A673 (cell line): ENCODE results near the gene ADK. TPM values are rescaled to one million over a fixed set of nuclear protein-coding genes. Genes with fewer than 3 reads are reported as not detected.

Experiments used
- BruUV-seq: library from RNA; stranded (reverse); fragments of 400-500 nt; replicated peaks from 2 replicates; lab custom pipeline; 2021; lab: Mats Ljungman, UMichigan
- CTCF ChIA-PET: fragments of 300-600 bp; sonication (Branson Sonifier 250); formaldehyde crosslinking; loops from one replicate; lab custom pipeline; 2022; ENCODE audit warnings: antibody characterized with exemption; lab: Charles Lee
- POLR2A ChIA-PET: fragments of 300-600 bp; sonication (Branson Sonifier 250); formaldehyde crosslinking; loops from one replicate; lab custom pipeline; 2022; ENCODE audit warnings: antibody characterized with exemption; ENCODE audit not compliant: low non-redundant PET; lab: Charles Lee
- DNase-seq: peaks from one replicate; pipeline ENCODE4 v3.0.0-alpha.2; 2015; ENCODE audit warnings: low spot score
- H3K27ac ChIP-seq: fragments of 200-600 bp; sonication (generic); 2 replicates; pipeline ENCODE4 v1.5.1; 2016; ENCODE audit warnings: mixed run types, low read depth, mild to moderate bottlenecking, mixed read lengths, antibody characterized with exemption, low read length; ENCODE audit not compliant: poor library complexity, severe bottlenecking
- H3K27me3 ChIP-seq: fragments of 200-600 bp; sonication (generic); replicated peaks from 2 replicates; pipeline ENCODE4 v1.6.1; 2017; ENCODE audit warnings: mixed run types, low read depth, mild to moderate bottlenecking, mixed read lengths, antibody characterized with exemption, low read length; ENCODE audit not compliant: insufficient read depth, poor library complexity
- H3K36me3 ChIP-seq: fragments of 200-600 bp; sonication (generic); 2 replicates; pipeline ENCODE4 v1.6.1; 2016; ENCODE audit warnings: mixed run types, mild to moderate bottlenecking, mixed read lengths, antibody characterized with exemption, low read length; ENCODE audit not compliant: insufficient read depth, poor library complexity, severe bottlenecking
- H3K4me1 ChIP-seq: fragments of 200-600 bp; sonication (generic); 2 replicates; pipeline ENCODE4 v1.6.1; 2017; ENCODE audit warnings: mixed run types, mild to moderate bottlenecking, mixed read lengths, antibody characterized with exemption, low read length; ENCODE audit not compliant: insufficient read depth, poor library complexity, severe bottlenecking
- H3K4me3 ChIP-seq: fragments of 200-600 bp; sonication (generic); 2 replicates; pipeline ENCODE4 v1.5.1; 2016; ENCODE audit warnings: low read depth, mixed run types, mild to moderate bottlenecking, mixed read lengths, low read length; ENCODE audit not compliant: poor library complexity, severe bottlenecking
- H3K9me3 ChIP-seq: fragments of 200-600 bp; sonication (generic); 2 replicates; pipeline ENCODE4 v1.6.1; 2016; ENCODE audit warnings: mixed run types, low read depth, mild to moderate bottlenecking, mixed read lengths, antibody characterized with exemption, low read length; ENCODE audit not compliant: poor library complexity, severe bottlenecking
- CTCF ChIP-seq: fragments of 300-800, 200-600 bp; sonication (generic); conservative IDR thresholded peaks from 2 replicates; pipeline ENCODE4 v1.5.1; 2017; ENCODE audit warnings: low read depth, mild to moderate bottlenecking, antibody characterized with exemption, low read length, moderate library complexity, mixed read lengths
- EZH2 ChIP-seq: fragments of 200-600 bp; sonication (generic); IDR thresholded peaks from 2 replicates; pipeline ENCODE4 v1.6.1; 2017; ENCODE audit warnings: borderline replicate concordance, low read depth, mild to moderate bottlenecking, mixed read lengths, antibody characterized with exemption, low read length; ENCODE audit not compliant: poor library complexity, severe bottlenecking
- intact Hi-C: fragments of 100-400 bp; cut with micrococcal nuclease; formaldehyde crosslinking; loops from one replicate; pipeline ENCODE4 v1.10.0; 2022; ENCODE audit not compliant: unreplicated experiment
- total RNA-seq: library from RNA; stranded (reverse); gene quantifications from 2 replicates; pipeline ENCODE4 v1.2.3, GENCODE V29; 2021

The ADK gene
- total RNA-seq, 1 experiment from 2014 or later, result 49.0 TPM

GRCh38 chr10:74122060-74122459 is 29.0 kb upstream of the ADK start:
- Histone ChIP-seq H3K9me3 (no peaks in the 10 kb centered on the region), H3K27ac (no peak overlapping the region), H3K4me3 (no peak overlapping the region), H3K36me3 (peaks cover 98% of the 10 kb centered on the region), H3K4me1 (peaks cover 10% of the 10 kb centered on the region), H3K27me3 (no peaks in the 10 kb centered on the region)
- BruUV-seq, result no TSS peak
- intact Hi-C loops, result loop anchor here (10.0 kb wide), 2 partner anchors 113 to 1113 kb away; partner anchors contain the start of gene COMTD1
- TF ChIP-seq EZH2, result no peak
- TF ChIP-seq CTCF, result no peak
- DNase-seq, result no peak
- ChIA-PET POLR2A (no interaction called here), CTCF (interaction anchor here (1.8 kb wide), 1 partner anchor 236 kb away, joined by 5 read pairs; no protein-coding TSS in a partner anchor)

GRCh38 chr10:74123081-74123480 is 27.9 kb upstream of the ADK start:
- no peaks in the 10 kb centered on the region for H3K27me3 ChIP-seq
- H3K4me1 ChIP-seq, result peaks cover 10% of the 10 kb centered on the region
- BruUV-seq, result TSS peak; percentile 31
- intact Hi-C loops, result loop anchor here (10.0 kb wide), 2 partner anchors 112 to 1112 kb away; partner anchors contain the start of gene COMTD1
- H3K9me3 ChIP-seq, result no peaks in the 10 kb centered on the region
- DNase-seq, result no peak
- no peak overlapping the region for H3K27ac ChIP-seq
- CTCF ChIA-PET, result interaction anchor here (1.8 kb wide), 1 partner anchor 237 kb away, joined by 5 read pairs; no protein-coding TSS in a partner anchor
- H3K36me3 ChIP-seq, result peaks cover 95% of the 10 kb centered on the region
- TF ChIP-seq EZH2 (no peak), CTCF (no peak)
- H3K4me3 ChIP-seq, result no peak overlapping the region
- POLR2A ChIA-PET, result no interaction called here

- intact Hi-C loops, result no loop called here
- no TSS peak for BruUV-seq
- Histone ChIP-seq H3K9me3 (no peaks in the 10 kb centered on the region), H3K4me1 (no peaks in the 10 kb centered on the region), H3K36me3 (peaks cover 70% of the 10 kb centered on the region), H3K4me3 (no peak overlapping the region), H3K27me3 (no peaks in the 10 kb centered on the region), H3K27ac (no peak overlapping the region)
- ChIA-PET POLR2A (no interaction called here), CTCF (no interaction called here)
- TF ChIP-seq EZH2 (no peak), CTCF (no peak)
- DNase-seq, result no peak
Measured at GRCh38 chr10:74133923-74134820, 16.8 kb upstream of the ADK start.
